ENCODE measurements around the gene IFNL1.

Gene IFNL1

GRCh38 chr19:39341129-39341718, 45.0 kb downstream of the IFNL1 start:
- no peak for DNase-seq (ENCODE audit: insufficient read length, low spot score)
- TF ChIP-seq PAX5 (IDR thresholded peaks at IDR 0.05; ENCODE audit: insufficient read depth, low read length, severe bottlenecking) = no peak
- TF ChIP-seq POLR2A (IDR thresholded peaks at IDR 0.05; ENCODE audit: low read depth, low read length) = no peak
- TF ChIP-seq TAF1 (IDR thresholded peaks at IDR 0.05; ENCODE audit: low read depth, low read length) = no peak
- no peak for TF ChIP-seq SPI1 (IDR thresholded peaks at IDR 0.05; ENCODE audit: low read depth, low read length)
- no peak for TF ChIP-seq POLR2AphosphoS5 (IDR thresholded peaks at IDR 0.05; ENCODE audit: low read depth, low read length)
- no peak for TF ChIP-seq POU2F2 (IDR thresholded peaks at IDR 0.05; ENCODE audit: low read depth, low read length)
- peak; percentile 31 for FAIRE-seq

- DNase-seq (ENCODE audit: insufficient read length, low spot score) (peak; percentile 95), FAIRE-seq (peak; percentile 99)
- TF ChIP-seq PAX5 (IDR thresholded peaks at IDR 0.05; ENCODE audit: insufficient read depth, low read length, severe bottlenecking) (peak; percentile 86), TAF1 (IDR thresholded peaks at IDR 0.05; ENCODE audit: low read depth, low read length) (peak; percentile 94), POLR2AphosphoS5 (IDR thresholded peaks at IDR 0.05; ENCODE audit: low read depth, low read length) (peak; percentile 96), SPI1 (IDR thresholded peaks at IDR 0.05; ENCODE audit: low read depth, low read length) (peak; percentile 38; the same call in 1 of the 2 replicates), POU2F2 (IDR thresholded peaks at IDR 0.05; ENCODE audit: low read depth, low read length) (no peak), POLR2A (IDR thresholded peaks at IDR 0.05; ENCODE audit: low read depth, low read length) (peak; percentile 95)
Measured at GRCh38 chr19:39341719-39342604, 45.8 kb downstream of the IFNL1 start, which contains the start of gene SAMD4B. Gene SAMD4B, plus strand, starts transcription at chr19:39342421. Its CDS starts 14,473 bp downstream, at chr19:39356894.

- no peak for DNase-seq (ENCODE audit: insufficient read length, low spot score)
Measured at GRCh38 chr19:39342647-39343305, 46.6 kb downstream of the IFNL1 start.

GRCh38 chr19:39345956-39346355, 49.7 kb downstream of the IFNL1 start:
- FAIRE-seq = no peak

More at GRCh38 chr19:39342647-39343305, 46.6 kb downstream of the IFNL1 start:
- FAIRE-seq = no peak
- TF ChIP-seq POLR2AphosphoS5 (IDR thresholded peaks at IDR 0.05; ENCODE audit: low read depth, low read length) (no peak), SPI1 (IDR thresholded peaks at IDR 0.05; ENCODE audit: low read depth, low read length) (no peak)

GRCh38 chr19:39347332-39348164, 51.3 kb downstream of the IFNL1 start:
- DNase-seq (ENCODE audit: insufficient read length, low spot score) = no peak
- TF ChIP-seq PAX5 (IDR thresholded peaks at IDR 0.05; ENCODE audit: insufficient read depth, low read length, severe bottlenecking) = no peak
- no peak for TF ChIP-seq POU2F2 (IDR thresholded peaks at IDR 0.05; ENCODE audit: low read depth, low read length)
- TF ChIP-seq TAF1 (IDR thresholded peaks at IDR 0.05; ENCODE audit: low read depth, low read length) = no peak
- TF ChIP-seq POLR2A (IDR thresholded peaks at IDR 0.05; ENCODE audit: low read depth, low read length) = no peak
- TF ChIP-seq POLR2AphosphoS5 (IDR thresholded peaks at IDR 0.05; ENCODE audit: low read depth, low read length) = no peak
- FAIRE-seq = no peak

More at GRCh38 chr19:39345956-39346355, 49.7 kb downstream of the IFNL1 start:
- no peak for DNase-seq (ENCODE audit: insufficient read length, low spot score)
- TF ChIP-seq POLR2A (IDR thresholded peaks at IDR 0.05; ENCODE audit: low read depth, low read length) (no peak), POLR2AphosphoS5 (IDR thresholded peaks at IDR 0.05; ENCODE audit: low read depth, low read length) (no peak), POU2F2 (IDR thresholded peaks at IDR 0.05; ENCODE audit: low read depth, low read length) (no peak), PAX5 (IDR thresholded peaks at IDR 0.05; ENCODE audit: insufficient read depth, low read length, severe bottlenecking) (no peak), TAF1 (IDR thresholded peaks at IDR 0.05; ENCODE audit: low read depth, low read length) (no peak), SPI1 (IDR thresholded peaks at IDR 0.05; ENCODE audit: low read depth, low read length) (no peak)

Data from GM12891 (cell line).